K562 (cell line): Measurements from ENCODE around the gene PCDHGB5. TPM values are rescaled to one million over a fixed set of nuclear protein-coding genes. Genes with fewer than 3 reads are reported as not detected.
A peak's percentile ranks its signal among the peaks of the same experiment; 100 is the strongest.
"Not testable (repeated sequence)": the region's sequence is repeated elsewhere in the genome, so short reads cannot be mapped to it uniquely, and the experiment has no call there.

Experiments
- ATAC-seq: fragments of 200-7000 bp; cut with Tn5 transposase; 3 replicates; pipeline ENCODE4 v1.9.1; 2020; ENCODE audit warnings: moderate library complexity
- BruUV-seq: library from RNA; stranded (reverse); fragments of 400-500 nt; replicated peaks from 2 replicates; lab custom pipeline; 2021; lab: Mats Ljungman, UMichigan
- CTCF ChIA-PET: fragments of 300-600 bp; formaldehyde crosslinking; extraction: SDS; loops from one replicate; lab custom pipeline; 2021; ENCODE audit warnings: low intra/inter-chr PET ratio; lab: Yijun Ruan, JAX
- POLR2A ChIA-PET: fragments of 300-600, 350-650 bp; sonication (Branson Sonifier 250); formaldehyde crosslinking; extraction: SDS; loops from one replicate; lab custom pipeline; 2021; ENCODE audit warnings: antibody characterized with exemption, inconsistent platforms; lab: Yijun Ruan, JAX
- DNase-seq, 4 experiments: peaks; one replicate each; pipeline versions ENCODE4 v3.0.0 to v3.0.0-alpha.2; 2011 to 2018; ENCODE audit warnings: low spot score in 3 of 4, mixed read lengths in 3 of 4; ENCODE audit errors: extremely low read depth in 1 of 4
- FAIRE-seq: peaks from 2 replicates; lab custom pipeline; 2011; peaks lifted over from hg19 to GRCh38; lab: Jason Lieb, UNC
- H2AFZ ChIP-seq: 2 replicates; pipeline ENCODE4 v1.6.0; 2011; ENCODE audit warnings: low read depth, low read length, control low read depth, inconsistent platforms
- H3K27ac ChIP-seq: fragments of 200-600 bp; 3 replicates; pipeline ENCODE4 v1.8.0; 2011; ENCODE audit warnings: low read depth, mild to moderate bottlenecking, control low read depth, inconsistent platforms, low read length, moderate library complexity, mixed read lengths; ENCODE audit errors: extremely low read depth
- H3K27me3 ChIP-seq, 2 experiments: fragments of 300-600 bp in 1 of 2; 2 replicates in 1 of 2; 3 replicates in 1 of 2; pipeline versions ENCODE4 v1.6.0 to v1.8.0; 2011; ENCODE audit warnings: inconsistent platforms in 2 of 2, low read length in 2 of 2, mild to moderate bottlenecking in 1 of 2, mixed read lengths in 1 of 2, moderate library complexity in 1 of 2; ENCODE audit not compliant: control insufficient read depth in 2 of 2, insufficient read depth in 2 of 2
- H3K36me3 ChIP-seq: fragments of 300-600 bp; 3 replicates; pipeline ENCODE4 v1.8.0; 2011; ENCODE audit warnings: mild to moderate bottlenecking, low read length, inconsistent platforms; ENCODE audit not compliant: control insufficient read depth, insufficient read depth
- H3K4me1 ChIP-seq, 2 experiments: fragments of 200-600 bp in 1 of 2; replicated peaks in 1 of 2; 2 replicates in 1 of 2; 3 replicates in 1 of 2; pipeline versions ENCODE4 v1.5.1 to v1.8.0; 2011; ENCODE audit warnings: inconsistent platforms in 2 of 2, low read length in 2 of 2, mild to moderate bottlenecking in 1 of 2, mixed read lengths in 1 of 2, moderate library complexity in 1 of 2; ENCODE audit not compliant: control insufficient read depth in 2 of 2, insufficient read depth in 2 of 2
- H3K4me2 ChIP-seq: 2 replicates; pipeline ENCODE4 v1.6.1; 2011; ENCODE audit warnings: low read length, control low read depth, inconsistent platforms, mixed read lengths; ENCODE audit not compliant: insufficient read depth
- H3K4me3 ChIP-seq: fragments of 200-600 bp; sonication (generic), shearing (Covaris generic); 2 replicates; pipeline ENCODE4 v1.5.1; 2016; ENCODE audit warnings: control low read depth, inconsistent platforms
- H3K79me2 ChIP-seq: fragments of 200-600 bp; 3 replicates; pipeline ENCODE4 v1.8.0; 2011; ENCODE audit warnings: low read length, inconsistent platforms; ENCODE audit not compliant: control insufficient read depth, insufficient read depth
- H3K9ac ChIP-seq, 2 experiments: 2 replicates each; pipeline versions ENCODE4 v1.6.0 to v1.6.1; 2011; ENCODE audit warnings: low read depth in 2 of 2, low read length in 2 of 2, control low read depth in 1 of 2, inconsistent platforms in 1 of 2, mild to moderate bottlenecking in 1 of 2, mixed read lengths in 1 of 2; ENCODE audit not compliant: insufficient read depth in 1 of 2
- H3K9me1 ChIP-seq: one replicate; pipeline ENCODE4 v1.6.0; 2011; ENCODE audit warnings: inconsistent platforms, mild to moderate bottlenecking, low read length, moderate library complexity; ENCODE audit not compliant: control insufficient read depth, insufficient read depth
- H3K9me3 ChIP-seq: replicated peaks from 2 replicates; pipeline ENCODE4 v1.5.1; 2011; ENCODE audit warnings: low read depth, low read length, inconsistent platforms; ENCODE audit not compliant: control insufficient read depth, insufficient read depth
- H4K20me1 ChIP-seq: replicated peaks from 2 replicates; pipeline ENCODE4 v1.6.1; 2011; ENCODE audit warnings: low read length, inconsistent platforms, mixed read lengths; ENCODE audit not compliant: control insufficient read depth, insufficient read depth
- NRF1 ChIP-seq, 2 experiments: fragments of 450-650 bp; IDR thresholded peaks in 1 of 2; conservative IDR thresholded peaks in 1 of 2; 2 replicates each; pipeline ENCODE4 v1.6.1; 2014; ENCODE audit warnings: mild to moderate bottlenecking in 2 of 2
- RAD21 ChIP-seq, 2 experiments: fragments of 250-450 bp in 1 of 2; fragments of 450-650 bp in 1 of 2; sonication (Bioruptor Pico) in 1 of 2; formaldehyde crosslinking in 1 of 2; IDR thresholded peaks in 1 of 2; conservative IDR thresholded peaks in 1 of 2; 2 replicates each; pipeline versions ENCODE4 v1.4.0 to v1.8.0; 2020 to 2022; ENCODE audit warnings: mild to moderate bottlenecking in 2 of 2, moderate library complexity in 1 of 2
- ZFP36 ChIP-seq: fragments of 150-350 bp; IDR thresholded peaks from 2 replicates; pipeline ENCODE4 v1.6.1; 2018; ENCODE audit warnings: low read length, low read depth; ENCODE audit not compliant: partially characterized antibody
- ZNF140 ChIP-seq: fragments of 250-450 bp; sonication (Bioruptor Pico); IDR thresholded peaks from 2 replicates; pipeline ENCODE4 v1.8.0; 2021; ENCODE audit warnings: moderate library complexity, mild to moderate bottlenecking, inconsistent platforms
- WGBS: fragments of 100-300 bp; shearing (Covaris generic); methylation state at CpG from one replicate; pipeline ENCODE4 v1.1.6; 2016; ENCODE audit warnings: low coverage, mixed read lengths; ENCODE audit not compliant: insufficient coverage; ENCODE audit errors: missing lambda C conversion rate; 5-methylcytosine and 5-hydroxymethylcytosine counted together
- in situ Hi-C: fragments of 300-500 bp; cut with MboI; formaldehyde crosslinking; loops from 4 replicates; pipeline ENCODE4 v1.15.0; 2018; ENCODE audit warnings: inconsistent platforms, mixed read lengths
- intact Hi-C: fragments of 100-400 bp; cut with micrococcal nuclease; formaldehyde crosslinking; loops from 2 replicates; pipeline ENCODE4 v1.14.2; 2022
- polyA plus RNA-seq, 8 experiments: library from polyadenylated mRNA; depleted of rRNA in 4 of 8; stranded (reverse) in 5 of 8; unstranded in 3 of 8; fragments of >200 nt; fragmentation: Nextera tagmentation in 2 of 8; fragmentation: Illumina TruSeq in 1 of 8; extraction: Ambion mirVana in 2 of 8; extraction: Trizol in 1 of 8; gene quantifications; 2 replicates each; pipeline versions ENCODE4 v1.2.1 to v1.2.3, GENCODE V29; 2011 to 2014; ENCODE audit warnings: inconsistent platforms in 1 of 8, missing spikeins in 1 of 8
- total RNA-seq, 7 experiments: library from RNA; depleted of rRNA in 6 of 7; stranded (reverse); fragments of >200 nt in 6 of 7; fragmentation: Illumina TruSeq in 2 of 7; extraction: Trizol in 2 of 7; gene quantifications; 2 replicates each; pipeline versions ENCODE4 v1.2.1 to v1.2.3, GENCODE V29; 2011 to 2021; ENCODE audit warnings: low replicate concordance in 1 of 7
- TF ChIP-seq, protein P1 (sequence below), 3 experiments: IDR thresholded peaks in 2 of 3; conservative IDR thresholded peaks in 1 of 3; 2 replicates each; pipeline ENCODE4 v1.5.1; 2011 to 2012; ENCODE audit warnings: low read length in 3 of 3, mild to moderate bottlenecking in 3 of 3, control low read depth in 2 of 3, improper control_type of control experiment in 1 of 3, inconsistent platforms in 1 of 3, low read depth in 1 of 3, mixed read lengths in 1 of 3, moderate library complexity in 1 of 3; ENCODE audit not compliant: insufficient read depth in 2 of 3
- TF ChIP-seq, protein P2 (sequence below): sonication (generic); formaldehyde crosslinking; IDR thresholded peaks from 2 replicates; pipeline ENCODE4 v1.8.1; 2023; ENCODE audit warnings: mild to moderate bottlenecking, missing genetic modification reagents

Gene PCDHGB5
- total and polyA plus RNA-seq, 9 of the 15 experiments (the other 6 are each of a cell fraction or from before 2014, with no cell fraction given) = 0.05 to 0.29 (median 0.12) TPM; not detected in 2

DNA sequence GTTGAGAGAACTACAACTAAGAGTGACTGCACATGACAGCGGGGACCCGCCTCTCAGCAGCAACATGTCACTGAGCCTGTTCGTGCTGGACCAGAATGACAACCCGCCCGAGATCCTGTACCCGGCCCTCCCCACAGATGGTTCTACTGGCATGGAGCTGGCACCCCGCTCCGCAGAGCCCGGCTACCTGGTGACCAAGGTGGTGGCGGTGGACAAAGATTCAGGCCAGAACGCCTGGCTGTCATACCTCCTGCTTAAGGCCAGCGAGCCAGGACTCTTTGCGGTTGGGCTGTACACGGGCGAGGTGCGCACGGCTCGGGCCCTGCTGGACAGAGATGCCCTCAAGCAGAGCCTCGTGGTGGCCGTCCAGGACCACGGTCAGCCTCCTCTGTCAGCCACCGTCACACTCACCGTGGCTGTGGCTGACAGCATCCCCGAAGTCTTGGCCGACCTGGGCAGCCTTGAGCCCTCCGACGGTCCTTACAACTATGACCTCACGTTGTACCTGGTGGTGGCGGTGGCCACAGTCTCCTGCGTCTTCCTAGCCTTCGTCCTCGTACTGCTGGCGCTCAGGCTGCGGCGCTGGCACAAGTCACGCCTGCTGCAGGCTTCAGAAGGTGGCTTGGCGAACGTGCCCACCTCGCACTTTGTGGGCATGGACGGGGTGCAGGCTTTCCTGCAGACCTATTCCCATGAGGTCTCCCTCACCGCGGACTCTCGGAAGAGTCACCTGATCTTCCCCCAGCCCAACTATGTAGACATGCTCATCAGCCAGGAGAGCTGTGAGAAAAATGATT, 13.1 kb upstream of the PCDHGB5 start (continued):
- TF ChIP-seq ZFP36 (no peak), ZNF140 (no peak)
- TF ChIP-seq, all 486 proteins: peak for 0

DNA sequence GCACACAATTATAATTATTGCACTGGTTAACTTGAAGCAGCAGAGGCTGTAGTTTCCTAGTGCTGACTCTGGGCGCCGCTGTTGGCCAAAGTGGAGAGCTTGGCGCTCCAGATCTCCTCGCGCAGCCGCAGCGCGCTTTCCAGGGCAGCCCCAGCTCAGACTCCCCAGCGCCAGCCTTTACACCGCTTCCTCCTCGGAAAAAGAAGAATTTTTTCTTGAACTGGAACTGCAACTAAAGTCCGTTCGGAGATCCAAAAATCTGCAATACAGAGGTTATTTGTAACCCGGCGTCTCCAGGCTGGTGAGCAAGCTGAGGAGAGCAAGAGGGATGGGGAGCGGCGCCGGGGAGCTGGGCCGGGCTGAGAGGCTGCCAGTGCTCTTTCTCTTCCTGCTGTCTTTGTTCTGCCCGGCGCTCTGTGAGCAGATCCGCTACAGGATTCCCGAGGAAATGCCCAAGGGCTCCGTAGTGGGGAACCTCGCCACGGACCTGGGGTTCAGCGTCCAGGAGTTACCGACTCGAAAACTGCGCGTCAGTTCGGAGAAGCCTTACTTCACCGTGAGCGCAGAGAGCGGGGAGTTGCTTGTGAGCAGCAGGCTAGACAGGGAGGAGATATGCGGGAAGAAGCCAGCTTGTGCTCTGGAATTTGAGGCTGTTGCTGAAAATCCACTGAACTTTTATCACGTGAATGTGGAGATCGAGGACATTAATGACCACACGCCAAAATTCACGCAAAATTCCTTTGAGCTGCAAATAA, 10.0 kb upstream of the PCDHGB5 start, which contains the start of gene PCDHGB4:
TSS of gene PCDHGB4 (plus strand) at position 142 of the 755 bp plus-strand sequence. CDS start at position 329, 187 bp downstream.
- in situ Hi-C loops, H3K4me2 ChIP-seq, H3K36me3 ChIP-seq, H3K79me2 ChIP-seq, H3K9me1 ChIP-seq, H3K9me3 ChIP-seq, H3K9ac ChIP-seq, H2AFZ ChIP-seq, H4K20me1 ChIP-seq, POLR2A ChIA-PET, CTCF ChIA-PET, H3K4me3 ChIP-seq, H3K27ac ChIP-seq, intact Hi-C loops, BruUV-seq: not testable (repeated sequence)
- Histone ChIP-seq H3K4me1 (peaks cover 0 to 12% of the 10 kb centered on the region in 2 experiments; a peak in 2 of 5 replicates), H3K27me3 (peaks cover 6 to 35% of the 10 kb centered on the region in 2 experiments; a peak in 4 of 5 replicates)
- ATAC-seq (peak; percentile 81), DNase-seq (peak in 1 of 4 experiments; percentile 12), FAIRE-seq (peak; percentile 66)
- TF ChIP-seq, protein P1, sequence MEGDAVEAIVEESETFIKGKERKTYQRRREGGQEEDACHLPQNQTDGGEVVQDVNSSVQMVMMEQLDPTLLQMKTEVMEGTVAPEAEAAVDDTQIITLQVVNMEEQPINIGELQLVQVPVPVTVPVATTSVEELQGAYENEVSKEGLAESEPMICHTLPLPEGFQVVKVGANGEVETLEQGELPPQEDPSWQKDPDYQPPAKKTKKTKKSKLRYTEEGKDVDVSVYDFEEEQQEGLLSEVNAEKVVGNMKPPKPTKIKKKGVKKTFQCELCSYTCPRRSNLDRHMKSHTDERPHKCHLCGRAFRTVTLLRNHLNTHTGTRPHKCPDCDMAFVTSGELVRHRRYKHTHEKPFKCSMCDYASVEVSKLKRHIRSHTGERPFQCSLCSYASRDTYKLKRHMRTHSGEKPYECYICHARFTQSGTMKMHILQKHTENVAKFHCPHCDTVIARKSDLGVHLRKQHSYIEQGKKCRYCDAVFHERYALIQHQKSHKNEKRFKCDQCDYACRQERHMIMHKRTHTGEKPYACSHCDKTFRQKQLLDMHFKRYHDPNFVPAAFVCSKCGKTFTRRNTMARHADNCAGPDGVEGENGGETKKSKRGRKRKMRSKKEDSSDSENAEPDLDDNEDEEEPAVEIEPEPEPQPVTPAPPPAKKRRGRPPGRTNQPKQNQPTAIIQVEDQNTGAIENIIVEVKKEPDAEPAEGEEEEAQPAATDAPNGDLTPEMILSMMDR (IDR thresholded peaks at IDR 0.05 in 2 of 3, conservative IDR thresholded peaks at IDR 0.05 in 1 of 3; ENCODE audit: insufficient read depth in 2 of 3, low read depth in 1 of 3, low read length in 3 of 3) = peak; percentile 22 to 47 (median 42); a peak in 2 of 6 replicates
- TF ChIP-seq RAD21 (CRISPR knock-in tag; conservative IDR thresholded peaks at IDR 0.05 in 1 of 2, IDR thresholded peaks at IDR 0.05 in 1 of 2) (peak in 1 of 2 experiments; percentile 31; a peak in 1 of 4 replicates), NRF1 (conservative IDR thresholded peaks at IDR 0.05 in 1 of 2, IDR thresholded peaks at IDR 0.05 in 1 of 2) (peak; percentile 78 to 81)
- TF ChIP-seq, protein P2, sequence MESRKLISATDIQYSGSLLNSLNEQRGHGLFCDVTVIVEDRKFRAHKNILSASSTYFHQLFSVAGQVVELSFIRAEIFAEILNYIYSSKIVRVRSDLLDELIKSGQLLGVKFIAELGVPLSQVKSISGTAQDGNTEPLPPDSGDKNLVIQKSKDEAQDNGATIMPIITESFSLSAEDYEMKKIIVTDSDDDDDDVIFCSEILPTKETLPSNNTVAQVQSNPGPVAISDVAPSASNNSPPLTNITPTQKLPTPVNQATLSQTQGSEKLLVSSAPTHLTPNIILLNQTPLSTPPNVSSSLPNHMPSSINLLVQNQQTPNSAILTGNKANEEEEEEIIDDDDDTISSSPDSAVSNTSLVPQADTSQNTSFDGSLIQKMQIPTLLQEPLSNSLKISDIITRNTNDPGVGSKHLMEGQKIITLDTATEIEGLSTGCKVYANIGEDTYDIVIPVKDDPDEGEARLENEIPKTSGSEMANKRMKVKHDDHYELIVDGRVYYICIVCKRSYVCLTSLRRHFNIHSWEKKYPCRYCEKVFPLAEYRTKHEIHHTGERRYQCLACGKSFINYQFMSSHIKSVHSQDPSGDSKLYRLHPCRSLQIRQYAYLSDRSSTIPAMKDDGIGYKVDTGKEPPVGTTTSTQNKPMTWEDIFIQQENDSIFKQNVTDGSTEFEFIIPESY = peak; percentile 39; the same call in 1 of the 2 replicates
- WGBS = 16% methylated on average over 15 of the region's 40 CpGs
